SK-N-SH (cell line): ENCODE results near the gene GALNTL6. TPM values are rescaled to one million over a fixed set of nuclear protein-coding genes. Genes with fewer than 3 reads are reported as not detected.

ENCODE experiments used
- CTCF ChIA-PET: fragments of 300-600, 350-600 bp; formaldehyde crosslinking; extraction: SDS; loops from one replicate; lab custom pipeline; 2021; lab: Yijun Ruan, JAX
- POLR2A ChIA-PET: fragments of 350-600 bp; sonication (Branson Sonifier 250); formaldehyde crosslinking; extraction: SDS; loops from one replicate; lab custom pipeline; 2020; ENCODE audit warnings: antibody characterized with exemption, inconsistent platforms; lab: Yijun Ruan, JAX
- DNase-seq: peaks from one replicate; pipeline ENCODE4 v3.0.0; 2012
- H2AFZ ChIP-seq: fragments of 200-600 bp; sonication (generic); 2 replicates; pipeline ENCODE4 v1.8.1; 2016; ENCODE audit warnings: antibody characterized with exemption, mild to moderate bottlenecking, low read depth
- H3F3A ChIP-seq: fragments of 200-600 bp; sonication (generic); replicated peaks from 2 replicates; pipeline ENCODE3; 2016; ENCODE audit warnings: antibody characterized with exemption, mild to moderate bottlenecking; ENCODE audit not compliant: insufficient read depth
- H3K27ac ChIP-seq, 2 experiments: fragments of 200-500 bp in 1 of 2; fragments of 200-600 bp in 1 of 2; sonication (Bioruptor generic) in 1 of 2; sonication (generic), shearing (Covaris generic) in 1 of 2; 2 replicates each; pipeline versions ENCODE4 v1.5.1 to v1.6.1; 2014 to 2016; ENCODE audit warnings: low read depth in 2 of 2, inconsistent platforms in 1 of 2, low read length in 1 of 2, mild to moderate bottlenecking in 1 of 2, mixed read lengths in 1 of 2
- H3K27me3 ChIP-seq: fragments of 200-600 bp; sonication (generic), shearing (Covaris generic); 2 replicates; pipeline ENCODE4 v1.6.1; 2016; ENCODE audit warnings: mixed run types; ENCODE audit not compliant: insufficient read depth
- H3K36me3 ChIP-seq, 2 experiments: fragments of 200-500 bp in 1 of 2; fragments of 200-600 bp in 1 of 2; sonication (Bioruptor generic) in 1 of 2; sonication (generic) in 1 of 2; replicated peaks in 1 of 2; 2 replicates each; pipeline versions ENCODE3 to v1.5.1; 2014 to 2016; ENCODE audit warnings: low read length in 1 of 2, mild to moderate bottlenecking in 1 of 2; ENCODE audit not compliant: insufficient read depth in 2 of 2, control insufficient read depth in 1 of 2
- H3K4me1 ChIP-seq, 2 experiments: fragments of 200-500 bp in 1 of 2; fragments of 200-600 bp in 1 of 2; sonication (Bioruptor generic) in 1 of 2; sonication (generic), shearing (Covaris generic) in 1 of 2; 2 replicates each; pipeline versions ENCODE4 v1.5.1 to v1.6.1; 2014 to 2016; ENCODE audit warnings: low read depth in 1 of 2, low read length in 1 of 2, mixed run types in 1 of 2; ENCODE audit not compliant: insufficient read depth in 2 of 2, control insufficient read depth in 1 of 2
- H3K4me2 ChIP-seq: fragments of 200-600 bp; sonication (generic), shearing (Covaris generic); 2 replicates; pipeline ENCODE4 v1.6.1; 2017; ENCODE audit warnings: mixed run types
- H3K4me3 ChIP-seq, 2 experiments: fragments of 200-500 bp in 1 of 2; fragments of 200-600 bp in 1 of 2; sonication (Bioruptor generic) in 1 of 2; sonication (generic), shearing (Covaris generic) in 1 of 2; 2 replicates each; pipeline versions ENCODE4 v1.5.1 to v1.8.1; 2014 to 2016; ENCODE audit warnings: low read depth in 2 of 2, inconsistent platforms in 1 of 2, low read length in 1 of 2, mild to moderate bottlenecking in 1 of 2, mixed read lengths in 1 of 2, moderate library complexity in 1 of 2
- H3K79me2 ChIP-seq: fragments of 200-600 bp; sonication (generic); 2 replicates; pipeline ENCODE4 v1.8.1; 2017; ENCODE audit warnings: mild to moderate bottlenecking; ENCODE audit not compliant: insufficient read depth
- H3K9ac ChIP-seq: fragments of 200-600 bp; sonication (generic); 2 replicates; pipeline ENCODE4 v1.6.1; 2017; ENCODE audit warnings: mixed run types
- H3K9me2 ChIP-seq: fragments of 200-600 bp; sonication (generic); 2 replicates; pipeline ENCODE4 v1.6.1; 2017; ENCODE audit warnings: mixed run types
- H3K9me3 ChIP-seq: fragments of 200-600 bp; sonication (generic); 2 replicates; pipeline ENCODE4 v1.6.1; 2017; ENCODE audit warnings: mixed run types, mild to moderate bottlenecking, moderate library complexity
- H4K20me1 ChIP-seq: fragments of 200-600 bp; sonication (generic); 2 replicates; pipeline ENCODE4 v1.6.1; 2017; ENCODE audit warnings: mild to moderate bottlenecking, mixed run types; ENCODE audit not compliant: insufficient read depth
- EZH2phosphoT487 ChIP-seq: fragments of 200-600 bp; sonication (generic); IDR thresholded peaks from 2 replicates; pipeline ENCODE4 v1.6.1; 2017; ENCODE audit warnings: low read depth, mixed run types, mild to moderate bottlenecking, antibody characterized with exemption, moderate library complexity, borderline replicate concordance
- FOSL2 ChIP-seq: IDR thresholded peaks from 2 replicates; pipeline ENCODE4 v1.4.0; 2012; ENCODE audit warnings: low read depth, mild to moderate bottlenecking, moderate library complexity, borderline replicate concordance
- FOXJ3 ChIP-seq: sonication (generic); formaldehyde crosslinking; IDR thresholded peaks from 2 replicates; pipeline ENCODE4 v1.5.1; 2020; ENCODE audit warnings: mild to moderate bottlenecking, missing genetic modification reagents
- FOXM1 ChIP-seq: IDR thresholded peaks from 2 replicates; pipeline ENCODE4 v1.4.0; 2012; ENCODE audit warnings: low read depth, mild to moderate bottlenecking
- GATA2 ChIP-seq: sonication (generic); formaldehyde crosslinking; IDR thresholded peaks from 2 replicates; pipeline ENCODE4 v1.5.0; 2020; ENCODE audit warnings: mild to moderate bottlenecking, missing genetic modification reagents
- JUND ChIP-seq: IDR thresholded peaks from 2 replicates; pipeline ENCODE4 v1.4.0; 2012
- MEF2A ChIP-seq: IDR thresholded peaks from 2 replicates; pipeline ENCODE4 v1.4.0; 2012; ENCODE audit warnings: low read depth, borderline replicate concordance
- POLR2AphosphoS5 ChIP-seq: IDR thresholded peaks from 2 replicates; pipeline ENCODE4 v1.6.1; 2012; ENCODE audit warnings: low read depth, low read length
- TCF12 ChIP-seq: IDR thresholded peaks from 2 replicates; pipeline ENCODE4 v1.4.0; 2012
- TEAD4 ChIP-seq: IDR thresholded peaks from 2 replicates; pipeline ENCODE4 v1.4.0; 2012; ENCODE audit warnings: mild to moderate bottlenecking, borderline replicate concordance; ENCODE audit not compliant: insufficient read depth
- WGBS: methylation state at CpG from one replicate; pipeline ENCODE4 v1.1.6; 2017; ENCODE audit warnings: low lambda C conversion rate; 5-methylcytosine and 5-hydroxymethylcytosine counted together
- polyA plus RNA-seq, 3 experiments: library from polyadenylated mRNA; depleted of rRNA; stranded (reverse); fragments of >200 nt; gene quantifications; 2 replicates each; pipeline ENCODE4 v1.2.3, GENCODE V29; 2012
- TF ChIP-seq, protein P1 (sequence below): IDR thresholded peaks from 2 replicates; pipeline ENCODE4 v1.4.0; 2012; ENCODE audit warnings: low read depth, borderline replicate concordance
- TF ChIP-seq, protein P2 (sequence below): fragments of 200-600 bp; sonication (generic); IDR thresholded peaks from 2 replicates; pipeline ENCODE4 v1.6.1; 2017; ENCODE audit warnings: antibody characterized with exemption, mild to moderate bottlenecking, moderate library complexity
- TF ChIP-seq, protein P3 (sequence below): fragments of 150-350 bp; IDR thresholded peaks from 2 replicates; pipeline ENCODE4 v1.6.1; 2016; ENCODE audit warnings: mild to moderate bottlenecking, low read depth, low read length
- TF ChIP-seq, protein P4 (sequence below): IDR thresholded peaks from 2 replicates; pipeline ENCODE4; 2012

Gene GALNTL6
- polyA plus RNA-seq, 1 of the 3 experiments (the other 2 are of a cell fraction) = 0.07 TPM

DNA sequence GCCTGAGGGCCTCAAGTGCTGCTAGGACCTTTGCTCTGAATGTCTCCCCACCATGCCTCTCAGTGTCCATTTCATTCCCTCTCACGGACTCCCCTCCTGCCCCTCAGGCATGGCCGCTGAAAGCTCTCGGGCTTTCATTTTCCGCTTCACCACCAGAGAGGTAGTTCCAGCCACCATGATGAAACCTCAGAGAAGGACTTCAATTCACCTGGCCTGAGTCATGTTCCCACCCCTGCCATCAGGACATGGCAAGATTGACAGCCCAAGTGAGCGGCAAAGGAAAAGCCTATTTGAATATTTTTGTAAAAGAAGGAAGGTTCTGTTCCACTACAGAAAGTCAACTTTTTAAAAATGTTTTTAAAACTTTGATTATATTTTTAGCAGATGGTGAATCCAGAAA, 1106.1 kb downstream of the GALNTL6 start:
- H3K36me3 ChIP-seq = no peaks in the 10 kb centered on the region
- H3K4me1 ChIP-seq = no peaks in the 10 kb centered on the region
- H3K9me2 ChIP-seq = no peaks in the 10 kb centered on the region
- H3K27me3 ChIP-seq = peaks cover 8% of the 10 kb centered on the region; the same call in 1 of the 2 replicates
- ChIA-PET CTCF (interaction anchor here (0.5 to 1.6 kb wide), 2 partner anchors 25 to 234 kb away, joined by 3 to 4 read pairs; no protein-coding TSS in a partner anchor), POLR2A (no interaction called here)
- no peak for DNase-seq
- no peaks in the 10 kb centered on the region for H3F3A ChIP-seq
- WGBS = 79% methylated on average over 5 of the region's 5 CpGs
- H3K79me2 ChIP-seq = no peaks in the 10 kb centered on the region
- H2AFZ ChIP-seq = no peak overlapping the region
- TF ChIP-seq, protein P1, sequence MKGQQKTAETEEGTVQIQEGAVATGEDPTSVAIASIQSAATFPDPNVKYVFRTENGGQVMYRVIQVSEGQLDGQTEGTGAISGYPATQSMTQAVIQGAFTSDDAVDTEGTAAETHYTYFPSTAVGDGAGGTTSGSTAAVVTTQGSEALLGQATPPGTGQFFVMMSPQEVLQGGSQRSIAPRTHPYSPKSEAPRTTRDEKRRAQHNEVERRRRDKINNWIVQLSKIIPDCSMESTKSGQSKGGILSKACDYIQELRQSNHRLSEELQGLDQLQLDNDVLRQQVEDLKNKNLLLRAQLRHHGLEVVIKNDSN = no peak
- TF ChIP-seq FOSL2 (no peak), TCF12 (no peak), MEF2A (no peak)
- TF ChIP-seq, all 33 proteins: peak for 0
- no peak overlapping the region for H3K4me2 ChIP-seq
- no peak overlapping the region for H3K4me3 ChIP-seq
- H3K9me3 ChIP-seq = no peaks in the 10 kb centered on the region
- H4K20me1 ChIP-seq = no peaks in the 10 kb centered on the region
- H3K9ac ChIP-seq = no peak overlapping the region
- H3K27ac ChIP-seq = no peak overlapping the region

DNA sequence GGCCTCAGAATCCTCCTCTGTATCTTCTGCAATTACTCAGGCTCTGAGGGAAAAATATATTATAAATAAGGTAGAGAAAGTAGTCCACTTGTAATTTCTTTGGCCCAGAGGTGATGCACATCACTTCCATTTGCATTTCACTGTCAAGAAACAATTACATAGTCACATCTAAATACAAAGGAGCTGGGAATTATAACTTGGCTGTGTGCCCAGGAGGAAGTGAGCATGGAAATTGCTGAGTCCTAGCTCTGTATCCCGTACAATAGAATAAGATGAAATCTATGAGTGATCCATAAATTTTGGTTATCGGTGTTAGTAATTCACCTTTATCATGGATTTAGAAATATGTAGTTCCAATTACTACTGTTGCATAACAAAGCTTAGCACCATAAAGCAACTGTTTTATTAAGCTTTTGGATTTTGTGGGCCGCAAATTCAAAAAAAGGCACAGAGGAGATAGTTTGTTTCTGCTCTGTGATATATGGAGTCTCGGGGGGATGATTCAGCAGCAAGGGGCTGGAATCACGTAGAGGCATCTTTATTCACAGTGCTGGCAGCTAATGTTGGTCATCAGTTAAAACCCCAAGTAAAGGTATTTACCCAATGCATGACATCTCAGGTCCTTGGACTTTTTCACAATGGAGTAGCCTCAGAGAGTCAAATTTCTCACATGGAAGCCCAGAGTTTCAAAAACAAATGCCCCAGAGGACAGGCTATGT, 1114.1 kb downstream of the GALNTL6 start:
- no peak overlapping the region for H2AFZ ChIP-seq
- CTCF ChIA-PET = no interaction called here
- TF ChIP-seq FOXJ3 = no peak
- no peak for TF ChIP-seq FOXM1
- TF ChIP-seq, protein P2, sequence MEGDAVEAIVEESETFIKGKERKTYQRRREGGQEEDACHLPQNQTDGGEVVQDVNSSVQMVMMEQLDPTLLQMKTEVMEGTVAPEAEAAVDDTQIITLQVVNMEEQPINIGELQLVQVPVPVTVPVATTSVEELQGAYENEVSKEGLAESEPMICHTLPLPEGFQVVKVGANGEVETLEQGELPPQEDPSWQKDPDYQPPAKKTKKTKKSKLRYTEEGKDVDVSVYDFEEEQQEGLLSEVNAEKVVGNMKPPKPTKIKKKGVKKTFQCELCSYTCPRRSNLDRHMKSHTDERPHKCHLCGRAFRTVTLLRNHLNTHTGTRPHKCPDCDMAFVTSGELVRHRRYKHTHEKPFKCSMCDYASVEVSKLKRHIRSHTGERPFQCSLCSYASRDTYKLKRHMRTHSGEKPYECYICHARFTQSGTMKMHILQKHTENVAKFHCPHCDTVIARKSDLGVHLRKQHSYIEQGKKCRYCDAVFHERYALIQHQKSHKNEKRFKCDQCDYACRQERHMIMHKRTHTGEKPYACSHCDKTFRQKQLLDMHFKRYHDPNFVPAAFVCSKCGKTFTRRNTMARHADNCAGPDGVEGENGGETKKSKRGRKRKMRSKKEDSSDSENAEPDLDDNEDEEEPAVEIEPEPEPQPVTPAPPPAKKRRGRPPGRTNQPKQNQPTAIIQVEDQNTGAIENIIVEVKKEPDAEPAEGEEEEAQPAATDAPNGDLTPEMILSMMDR = no peak
- TF ChIP-seq JUND = no peak
- TF ChIP-seq MEF2A = no peak
- TF ChIP-seq POLR2AphosphoS5 = no peak
- no peak for TF ChIP-seq EZH2phosphoT487
- TF ChIP-seq GATA2 (CRISPR knock-in tag) = no peak
- TF ChIP-seq TEAD4 = no peak
- TF ChIP-seq, protein P3, sequence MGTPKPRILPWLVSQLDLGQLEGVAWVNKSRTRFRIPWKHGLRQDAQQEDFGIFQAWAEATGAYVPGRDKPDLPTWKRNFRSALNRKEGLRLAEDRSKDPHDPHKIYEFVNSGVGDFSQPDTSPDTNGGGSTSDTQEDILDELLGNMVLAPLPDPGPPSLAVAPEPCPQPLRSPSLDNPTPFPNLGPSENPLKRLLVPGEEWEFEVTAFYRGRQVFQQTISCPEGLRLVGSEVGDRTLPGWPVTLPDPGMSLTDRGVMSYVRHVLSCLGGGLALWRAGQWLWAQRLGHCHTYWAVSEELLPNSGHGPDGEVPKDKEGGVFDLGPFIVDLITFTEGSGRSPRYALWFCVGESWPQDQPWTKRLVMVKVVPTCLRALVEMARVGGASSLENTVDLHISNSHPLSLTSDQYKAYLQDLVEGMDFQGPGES = no peak
- TF ChIP-seq, protein P4, sequence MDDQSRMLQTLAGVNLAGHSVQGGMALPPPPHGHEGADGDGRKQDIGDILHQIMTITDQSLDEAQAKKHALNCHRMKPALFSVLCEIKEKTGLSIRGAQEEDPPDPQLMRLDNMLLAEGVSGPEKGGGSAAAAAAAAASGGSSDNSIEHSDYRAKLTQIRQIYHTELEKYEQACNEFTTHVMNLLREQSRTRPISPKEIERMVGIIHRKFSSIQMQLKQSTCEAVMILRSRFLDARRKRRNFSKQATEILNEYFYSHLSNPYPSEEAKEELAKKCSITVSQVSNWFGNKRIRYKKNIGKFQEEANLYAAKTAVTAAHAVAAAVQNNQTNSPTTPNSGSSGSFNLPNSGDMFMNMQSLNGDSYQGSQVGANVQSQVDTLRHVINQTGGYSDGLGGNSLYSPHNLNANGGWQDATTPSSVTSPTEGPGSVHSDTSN = no peak
- TF ChIP-seq, all 33 proteins: peak for 0
- Histone ChIP-seq H4K20me1 (no peaks in the 10 kb centered on the region), H3K79me2 (no peaks in the 10 kb centered on the region), H3K9me3 (no peaks in the 10 kb centered on the region), H3K27me3 (peaks cover 8% of the 10 kb centered on the region; the same call in 1 of the 2 replicates), H3K27ac (no peak overlapping the region), H3F3A (no peaks in the 10 kb centered on the region), H3K9ac (no peak overlapping the region), H3K4me2 (no peak overlapping the region), H3K36me3 (no peaks in the 10 kb centered on the region), H3K4me1 (no peaks in the 10 kb centered on the region), H3K4me3 (no peak overlapping the region), H3K9me2 (no peaks in the 10 kb centered on the region)
- no peak for DNase-seq
- WGBS = 55% methylated on average over 5 of the region's 5 CpGs
- POLR2A ChIA-PET = no interaction called here
